Measurements from ENCODE around the gene ZBTB22.

The ZBTB22 gene

DNA sequence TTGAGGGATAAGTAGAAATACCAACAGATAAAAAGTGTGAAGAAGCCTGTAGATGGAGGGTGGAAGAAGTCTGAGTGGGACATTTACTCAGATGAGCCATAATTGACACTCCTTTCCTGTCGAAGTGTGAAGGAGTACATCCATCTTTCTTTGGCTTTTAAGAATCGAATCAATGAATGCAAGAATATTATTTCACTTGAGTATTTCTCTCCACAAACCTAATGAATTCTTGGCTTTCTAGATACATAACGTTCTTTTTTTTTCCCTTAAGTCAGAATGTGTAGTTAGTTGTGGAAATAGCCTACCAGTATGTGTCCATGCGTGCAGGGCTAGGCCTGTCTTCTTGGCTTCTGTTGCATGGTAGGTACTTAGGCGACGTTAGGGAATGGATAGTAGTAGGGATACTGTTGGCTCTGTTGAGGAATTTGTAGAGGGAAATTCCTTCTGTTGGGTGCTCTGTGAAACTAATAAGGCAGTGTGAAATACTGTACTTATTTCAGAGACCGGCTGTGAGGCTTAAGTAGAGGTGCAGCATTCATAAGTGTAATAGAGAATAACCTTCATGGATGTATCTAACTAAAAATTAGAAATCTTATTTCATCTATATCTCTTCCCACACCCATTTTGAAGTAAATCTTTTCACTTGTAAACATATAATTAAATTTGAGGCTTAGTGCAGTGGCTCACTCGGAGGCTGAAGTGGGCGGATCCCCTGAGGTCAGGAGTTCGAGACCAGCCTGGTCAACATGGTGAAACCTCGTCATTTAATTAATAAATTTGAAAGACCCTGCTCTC lies 44.2 kb downstream of the ZBTB22 start:
- DNase-seq = no peak
- in situ Hi-C loops (cut with HindIII; ENCODE audit: low pct_ligation_motif_present, low pct_unique_long_range_greater_than_20kb, low sequenced_read_pairs) = no loop called here

DNA sequence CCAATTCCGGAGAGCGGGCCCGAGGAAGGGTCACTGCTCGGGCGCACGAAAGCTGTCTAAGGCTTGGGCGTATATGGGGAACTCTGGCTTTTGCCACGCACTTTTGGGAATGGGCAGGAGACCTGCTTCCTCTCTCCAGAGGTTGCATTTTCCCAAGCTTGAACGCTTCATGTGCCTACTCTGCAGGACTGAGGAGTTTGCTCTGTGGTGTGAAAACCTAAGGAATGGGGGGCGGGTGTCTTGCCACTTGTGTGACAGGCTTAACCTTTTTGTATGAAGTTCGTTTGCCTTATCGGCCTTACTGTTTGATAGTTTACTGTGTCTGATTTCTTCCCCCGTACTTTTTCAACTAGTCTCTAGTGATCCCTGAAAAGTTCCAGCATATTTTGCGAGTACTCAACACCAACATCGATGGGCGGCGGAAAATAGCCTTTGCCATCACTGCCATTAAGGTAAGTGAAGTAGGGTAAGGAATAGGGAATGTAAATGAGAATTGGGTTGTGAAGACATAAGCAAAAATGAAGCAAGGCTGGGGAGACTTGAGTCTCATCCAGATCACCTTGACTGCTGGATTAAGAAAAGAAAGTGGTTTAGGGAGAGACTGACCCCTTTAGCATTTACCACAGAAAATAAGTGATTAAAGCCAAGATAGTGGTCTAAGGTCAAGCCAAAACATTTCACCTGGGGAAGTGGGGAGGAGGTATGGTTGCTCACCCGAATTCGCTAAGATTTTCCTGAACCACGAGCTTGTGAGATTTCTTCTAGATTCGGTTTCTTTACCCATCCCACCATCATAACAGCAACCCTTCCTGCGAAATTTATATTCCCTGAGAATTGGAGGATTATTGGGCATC lies 45.0 kb downstream of the ZBTB22 start:
- in situ Hi-C loops (cut with HindIII; ENCODE audit: low pct_ligation_motif_present, low pct_unique_long_range_greater_than_20kb, low sequenced_read_pairs) = no loop called here
- DNase-seq = no peak

DNA sequence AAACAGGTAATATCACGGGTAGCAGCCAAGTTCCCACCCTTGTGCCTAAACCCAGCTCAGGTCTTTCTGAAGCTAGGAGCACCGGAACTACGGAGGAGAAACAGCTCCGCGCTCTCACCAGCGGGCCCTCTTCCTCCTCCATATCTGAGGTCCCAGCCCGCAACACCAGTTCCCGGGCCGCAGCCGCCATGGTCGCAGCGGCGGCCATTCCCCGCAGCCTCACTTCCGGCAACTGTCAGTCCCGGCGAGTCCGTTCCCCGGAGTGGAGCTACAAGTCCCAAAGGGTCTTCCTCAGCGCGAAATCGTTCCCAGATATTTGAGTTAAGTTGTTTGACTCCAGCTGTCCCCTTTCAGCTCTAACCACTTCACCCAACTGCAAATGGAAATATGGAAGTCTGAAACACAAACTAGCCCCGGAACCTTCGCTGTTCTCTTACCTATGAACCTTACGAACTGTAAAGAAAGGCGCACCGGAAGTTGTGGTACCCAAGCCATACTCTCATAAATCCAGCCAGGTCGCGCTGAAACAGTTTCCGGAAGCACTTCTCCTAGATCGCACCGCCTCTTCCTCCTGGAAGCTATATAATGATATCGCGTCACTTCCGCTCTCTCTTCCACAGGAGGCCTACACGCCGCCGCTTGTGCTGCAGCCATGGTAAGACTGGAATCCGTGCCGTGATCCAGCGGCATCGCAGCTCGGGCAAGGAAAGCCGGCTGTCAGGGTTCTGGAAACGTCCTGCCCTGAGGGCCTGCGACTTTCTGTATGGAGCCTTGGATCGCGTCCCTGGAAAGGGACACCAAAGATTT lies 45.9 kb downstream of the ZBTB22 start, which contains the start of the genes RPS18 and VPS52:
Gene RPS18 (plus strand): TSS at position 608 of the 807 bp plus-strand sequence. CDS start 45 bp downstream, at position 653.
Gene VPS52 (minus strand): TSS at position 409 of the 807 bp plus-strand sequence. CDS start 201 bp downstream, at position 208.
- peak; percentile 98 for DNase-seq
- in situ Hi-C loops (cut with HindIII; ENCODE audit: low pct_ligation_motif_present, low pct_unique_long_range_greater_than_20kb, low sequenced_read_pairs) = no loop called here

DNA sequence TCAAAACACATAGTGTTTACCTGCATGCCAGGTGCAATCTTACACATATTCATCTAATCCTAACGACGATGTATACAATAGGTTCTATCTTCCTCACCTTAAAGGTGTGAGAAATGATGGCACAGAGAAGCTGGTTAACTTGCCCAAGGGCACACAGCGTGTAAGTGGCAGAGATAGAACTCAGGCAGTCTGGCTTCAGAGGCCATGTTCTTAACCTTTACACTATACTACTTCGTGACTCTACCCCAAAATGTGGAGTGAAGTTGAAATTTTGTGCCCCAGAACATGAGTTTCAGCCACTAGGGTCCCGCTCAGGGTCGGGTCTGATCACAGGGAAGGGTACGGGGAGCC lies 46.5 kb downstream of the ZBTB22 start:
- peak; percentile 10 for DNase-seq
- in situ Hi-C loops (cut with HindIII; ENCODE audit: low pct_ligation_motif_present, low pct_unique_long_range_greater_than_20kb, low sequenced_read_pairs) = no loop called here

Data from ACHN (cell line).